ENCODE data around the gene PI4K2B.
"Not testable (repeated sequence)": the region's sequence is repeated elsewhere in the genome, so short reads cannot be mapped to it uniquely, and the experiment has no call there.

PI4K2B gene

GRCh38 chr4:25306518-25307057, 72.8 kb downstream of the PI4K2B start:
- DNase-seq (ENCODE audit: low read depth, low spot score), result no peak

- no peak for DNase-seq (ENCODE audit: low read depth, low spot score)
These were observed 73.8 kb downstream of the PI4K2B start for GRCh38 chr4:25307596-25307995.

GRCh38 chr4:25308306-25308705, 74.5 kb downstream of the PI4K2B start:
- no peak for DNase-seq (ENCODE audit: low read depth, low spot score)

- no peak for DNase-seq (ENCODE audit: low read depth, low spot score)
These were observed 74.9 kb downstream of the PI4K2B start for GRCh38 chr4:25308761-25309160.

GRCh38 chr4:25310066-25310802, 76.4 kb downstream of the PI4K2B start:
- DNase-seq (ENCODE audit: low read depth, low spot score), result no peak

GRCh38 chr4:25310803-25311166, 77.0 kb downstream of the PI4K2B start:
- DNase-seq (ENCODE audit: low read depth, low spot score), result no peak

GRCh38 chr4:25312496-25313200, 78.8 kb downstream of the PI4K2B start, which contains the start of gene ZCCHC4:
TSS of gene ZCCHC4 (plus strand) at chr4:25312774. CDS start at chr4:25312810, 36 bp downstream.
- DNase-seq (ENCODE audit: low read depth, low spot score), result peak; percentile 88

GRCh38 chr4:25313201-25313895, 79.5 kb downstream of the PI4K2B start:
- DNase-seq (ENCODE audit: low read depth, low spot score), result no peak

GRCh38 chr4:25320336-25320735, 86.5 kb downstream of the PI4K2B start:
- DNase-seq (ENCODE audit: low read depth, low spot score), result no peak

- DNase-seq (ENCODE audit: low read depth, low spot score), result peak; percentile 15
These were observed 86.9 kb downstream of the PI4K2B start for GRCh38 chr4:25320773-25321172.

- no peak for DNase-seq (ENCODE audit: low read depth, low spot score)
These were observed 87.9 kb downstream of the PI4K2B start for GRCh38 chr4:25321703-25322102.

GRCh38 chr4:25328463-25328862, 94.6 kb downstream of the PI4K2B start:
- DNase-seq (ENCODE audit: low read depth, low spot score), result not testable (repeated sequence)
